Urinary bladder (tissue), 4 donors: Measurements from ENCODE around the gene ZRANB3. TPM values are rescaled to one million over a fixed set of nuclear protein-coding genes. Genes with fewer than 3 reads are reported as not detected.
A peak's percentile ranks its signal among the peaks of the same experiment; 100 is the strongest.
"Not testable (repeated sequence)": the region's sequence is repeated elsewhere in the genome, so short reads cannot be mapped to it uniquely, and the experiment has no call there.

Source experiments
- DNase-seq: peaks from one replicate; pipeline ENCODE4 v3.0.0-alpha.2; 2015; ENCODE audit errors: extremely low spot score
- H3K27ac ChIP-seq: one replicate; pipeline ENCODE4 v1.5.1; 2013; ENCODE audit warnings: low read depth, mild to moderate bottlenecking, moderate library complexity
- H3K36me3 ChIP-seq: one replicate; pipeline ENCODE4 v1.6.1; 2013; ENCODE audit warnings: mild to moderate bottlenecking, moderate library complexity; ENCODE audit not compliant: insufficient read depth
- H3K4me1 ChIP-seq: one replicate; pipeline ENCODE4 v1.6.1; 2013; ENCODE audit warnings: mild to moderate bottlenecking, moderate library complexity; ENCODE audit not compliant: insufficient read depth
- H3K4me3 ChIP-seq: one replicate; pipeline ENCODE4 v1.5.1; 2013; ENCODE audit warnings: low read depth, low read length
- WGBS: extraction: QIAGEN DNeasy Blood & Tissue Kit; methylation state at CpG from one replicate; pipeline ENCODE4 v1.1.7; 2013; 5-methylcytosine and 5-hydroxymethylcytosine counted together
- polyA plus RNA-seq: library from polyadenylated mRNA; stranded (reverse); fragments of 200-250 nt; gene quantifications from one replicate; pipeline ENCODE4 v1.2.3, GENCODE V29; 2013
- total RNA-seq: library from RNA; depleted of rRNA; stranded (reverse); fragments of >200 nt; gene quantifications from one replicate; pipeline ENCODE4 v1.2.3, GENCODE V29; 2014
- donor health status: healthy with polysubstance abuse.
- donor health status: healthy.

ZRANB3 gene
- total and polyA plus RNA-seq, 2 donors = 2.2 to 17.4 TPM

DNA sequence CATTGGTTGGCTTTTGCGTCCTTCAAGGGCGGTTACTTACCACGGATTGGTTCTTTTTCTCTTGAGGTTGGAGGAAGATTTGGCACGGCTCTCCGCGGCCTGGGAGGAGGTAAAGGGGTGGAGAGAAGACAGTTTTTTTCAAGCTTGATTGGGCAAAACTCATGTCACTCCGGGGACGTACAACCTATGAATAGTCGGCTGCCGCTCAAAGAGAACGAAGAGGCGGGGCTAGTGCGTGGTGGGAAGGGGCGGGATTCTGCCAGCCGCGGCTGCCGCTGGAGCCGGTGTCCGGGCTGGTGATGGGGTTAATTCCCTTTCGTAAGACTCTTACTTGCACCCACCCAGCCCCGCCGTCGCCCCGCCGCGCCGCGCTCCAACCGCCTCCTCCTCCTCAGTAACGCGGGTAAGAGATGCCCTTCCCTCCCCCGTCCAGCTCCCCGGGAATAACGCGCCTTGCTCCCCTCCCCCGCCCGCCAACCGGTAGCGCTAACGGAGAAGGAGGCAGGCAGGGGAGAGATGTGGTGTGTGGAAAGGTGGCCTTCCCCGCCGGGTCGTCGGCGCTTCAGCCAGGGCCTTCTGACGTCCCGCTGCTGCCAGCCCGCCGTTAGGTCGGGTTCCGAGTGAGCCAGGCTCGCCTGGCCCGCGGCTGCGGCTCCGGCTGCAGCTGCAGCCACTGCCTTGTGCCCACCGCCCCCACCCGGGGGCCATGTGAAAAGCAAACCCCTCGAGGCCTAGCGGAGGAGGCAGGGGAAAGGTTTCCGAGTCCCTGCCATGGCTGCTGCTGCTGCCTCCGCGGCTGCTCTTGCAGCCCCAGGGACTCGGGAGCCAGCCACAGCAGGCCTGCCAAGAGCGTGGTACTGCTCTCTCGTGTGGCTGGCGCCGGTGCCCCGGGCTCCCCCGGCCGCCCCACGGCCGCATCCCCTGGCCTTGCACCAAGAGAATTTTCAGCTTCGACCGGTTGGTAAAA lies 496 bp upstream of the ZRANB3 start, which contains the start of gene R3HDM1:
Gene R3HDM1 (plus strand): TSS at position 254 of the 967 bp plus-strand sequence. CDS start 73,362 bp downstream, outside the sequence.
- Histone ChIP-seq H3K4me3 (peak within 1 kb of the TSS; percentile 73), H3K4me1 (no peaks in the 10 kb centered on the region), H3K36me3 (no peaks in the 10 kb centered on the region), H3K27ac (peak within 1 kb of the TSS; percentile 82)
- DNase-seq = peak; percentile 100
- WGBS = under 1% methylated on average over 73 of the region's 75 CpGs

GRCh38 chr2:135528006-135528405 lies 3.0 kb downstream of the ZRANB3 start:
- Histone ChIP-seq H3K4me1 (no peaks in the 10 kb centered on the region), H3K36me3 (no peaks in the 10 kb centered on the region), H3K27ac (no peak overlapping the region), H3K4me3 (no peak overlapping the region)
- no peak for DNase-seq
- 92% methylated on average over 3 of the region's 3 CpGs for WGBS

DNA sequence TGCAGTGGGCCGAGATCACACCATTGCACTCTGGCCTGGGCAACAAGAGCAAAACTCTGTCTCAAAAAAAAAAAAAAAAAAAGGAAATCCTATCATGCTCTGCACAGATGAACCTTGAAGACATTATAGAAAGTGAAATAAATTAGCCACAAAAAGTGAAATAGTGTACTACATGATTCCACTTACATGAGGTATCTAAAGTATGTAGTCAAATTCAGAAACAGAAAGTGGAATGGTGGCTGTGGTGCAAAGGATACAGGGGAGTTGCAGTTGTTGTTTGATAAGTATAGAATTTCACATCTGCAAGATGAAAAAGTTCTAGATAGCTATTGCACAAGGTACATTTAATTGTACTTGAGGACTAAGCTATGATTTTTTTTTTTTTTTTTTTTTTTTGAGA lies 5.2 kb downstream of the ZRANB3 start:
- no peaks in the 10 kb centered on the region for H3K36me3 ChIP-seq
- 98% methylated on average over 1 of the region's 1 CpG for WGBS
- no peaks in the 10 kb centered on the region for H3K4me1 ChIP-seq
- DNase-seq = no peak
- H3K4me3 ChIP-seq = no peak overlapping the region
- H3K27ac ChIP-seq = no peak overlapping the region

DNA sequence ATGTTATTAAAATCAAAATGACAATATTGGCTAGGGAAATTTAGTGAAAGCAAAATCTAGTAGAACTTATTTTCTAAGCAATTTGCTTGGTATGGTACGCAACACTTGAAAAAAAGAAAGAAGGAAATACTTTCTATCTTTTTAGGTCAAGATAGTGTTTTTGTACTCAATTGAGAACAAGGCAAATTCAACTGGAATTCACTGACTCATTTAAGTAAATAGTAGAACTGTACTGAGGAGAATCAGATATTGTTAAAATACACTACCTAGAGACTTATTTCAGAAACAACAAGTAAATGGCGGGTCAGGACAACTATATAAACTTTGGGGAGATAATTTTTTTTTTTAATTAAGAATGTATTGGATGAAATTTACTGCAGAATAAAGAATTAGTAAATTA lies 18.9 kb downstream of the ZRANB3 start:
- no peak overlapping the region for H3K4me3 ChIP-seq
- no peak overlapping the region for H3K27ac ChIP-seq
- no peaks in the 10 kb centered on the region for H3K4me1 ChIP-seq
- no peak for DNase-seq
- no peaks in the 10 kb centered on the region for H3K36me3 ChIP-seq
- WGBS = 97% methylated on average over 2 of the region's 2 CpGs

DNA sequence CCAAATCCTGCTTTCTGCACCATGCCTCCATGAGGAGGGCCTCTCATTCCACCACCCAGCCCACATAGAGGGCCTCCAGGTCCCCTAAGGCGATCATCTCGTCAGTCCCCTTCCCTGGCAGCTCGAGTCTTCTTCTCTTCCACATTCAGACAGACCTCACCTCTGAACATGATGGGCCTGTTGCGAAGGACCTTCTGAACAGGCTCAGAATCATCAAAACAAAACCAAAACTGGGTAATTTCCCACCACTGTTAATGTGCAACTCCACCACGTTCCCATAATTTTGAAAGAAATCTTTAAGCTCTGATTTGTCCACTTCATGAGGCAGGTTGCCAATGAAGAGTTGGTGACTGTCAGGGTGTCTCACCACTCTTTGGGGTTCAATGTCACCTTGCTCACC lies 20.4 kb downstream of the ZRANB3 start:
- Histone ChIP-seq H3K4me3 (no peak overlapping the region), H3K27ac (no peak overlapping the region), H3K4me1 (no peaks in the 10 kb centered on the region), H3K36me3 (no peaks in the 10 kb centered on the region)
- no peak for DNase-seq
- WGBS = 96% methylated on average over 5 of the region's 5 CpGs

DNA sequence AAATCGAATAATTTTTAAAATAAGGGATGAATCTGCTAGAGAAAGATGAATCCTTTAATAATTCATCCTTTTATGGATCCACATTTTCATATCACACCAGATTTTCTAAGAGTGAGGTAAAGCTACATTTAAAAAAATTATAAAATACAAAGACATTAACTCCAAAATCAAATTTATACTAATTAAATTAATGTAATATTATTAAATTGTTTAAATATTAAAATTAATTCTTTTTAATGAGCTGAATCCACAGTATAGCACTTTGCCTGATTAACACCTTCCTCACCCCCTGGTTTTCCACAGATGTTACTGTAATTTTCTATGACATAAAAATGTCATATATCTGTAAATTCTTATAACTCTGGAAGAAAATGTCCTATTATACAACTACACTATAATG lies 26.2 kb downstream of the ZRANB3 start:
- H3K4me3 ChIP-seq = no peak overlapping the region
- 89% methylated on average over 1 of the region's 1 CpG for WGBS
- no peak for DNase-seq
- H3K27ac ChIP-seq = no peak overlapping the region
- no peaks in the 10 kb centered on the region for H3K36me3 ChIP-seq
- H3K4me1 ChIP-seq = no peaks in the 10 kb centered on the region

DNA sequence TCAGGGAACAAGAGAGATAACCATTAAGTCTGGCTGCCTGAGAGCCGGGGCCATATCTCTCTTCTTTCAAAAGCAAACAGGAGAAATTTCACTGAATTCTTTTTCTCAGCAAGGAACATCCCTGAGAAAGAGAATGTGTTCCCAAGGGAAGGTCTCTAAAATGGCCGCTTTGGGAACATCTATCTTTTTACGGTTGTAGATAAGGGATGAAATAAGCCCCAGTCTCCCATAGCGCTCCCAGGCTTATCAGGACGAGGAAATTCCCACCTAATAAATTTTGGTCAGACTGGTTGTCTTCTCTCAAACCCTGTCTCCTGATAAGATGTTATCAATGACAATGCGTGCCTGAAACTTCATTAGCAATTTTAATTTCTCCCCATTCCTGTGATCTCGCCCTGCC lies 32.4 kb downstream of the ZRANB3 start:
- not testable (repeated sequence) for H3K27ac ChIP-seq, DNase-seq, H3K36me3 ChIP-seq, H3K4me3 ChIP-seq, H3K4me1 ChIP-seq
- WGBS = 94% methylated on average over 7 of the region's 7 CpGs

GRCh38 chr2:135494917-135495316 lies 36.1 kb downstream of the ZRANB3 start:
- no peaks in the 10 kb centered on the region for H3K4me1 ChIP-seq
- WGBS = 96% methylated on average over 2 of the region's 2 CpGs
- no peak for DNase-seq
- H3K36me3 ChIP-seq = peaks cover 3% of the 10 kb centered on the region
- no peak overlapping the region for H3K27ac ChIP-seq
- no peak overlapping the region for H3K4me3 ChIP-seq

GRCh38 chr2:135494503-135494902 lies 36.5 kb downstream of the ZRANB3 start:
- H3K4me3 ChIP-seq = no peak overlapping the region
- WGBS = 87% methylated on average over 1 of the region's 1 CpG
- H3K4me1 ChIP-seq = no peaks in the 10 kb centered on the region
- H3K27ac ChIP-seq = no peak overlapping the region
- H3K36me3 ChIP-seq = peaks cover 3% of the 10 kb centered on the region
- DNase-seq = no peak

DNA sequence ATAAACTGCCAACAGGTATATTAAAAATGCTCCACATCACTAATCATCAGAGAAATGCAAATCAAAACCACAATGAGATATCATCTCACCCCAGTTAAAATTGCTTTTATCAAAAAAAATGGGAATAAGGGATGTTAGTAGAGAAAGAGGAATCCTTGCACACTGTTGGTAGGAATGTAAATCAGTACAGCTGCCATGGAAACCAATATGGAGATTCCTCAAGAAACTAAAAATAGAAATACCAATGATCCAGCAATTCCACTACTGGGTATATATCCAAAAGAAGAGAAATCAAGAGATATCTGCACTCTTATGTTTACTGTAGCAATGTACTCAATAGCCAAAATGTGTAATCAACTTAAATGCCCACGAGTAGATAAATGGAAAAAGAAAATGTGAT lies 40.6 kb downstream of the ZRANB3 start:
- H3K36me3 ChIP-seq = peaks cover 3% of the 10 kb centered on the region
- H3K4me3 ChIP-seq = no peak overlapping the region
- H3K4me1 ChIP-seq = no peaks in the 10 kb centered on the region
- DNase-seq = no peak
- no peak overlapping the region for H3K27ac ChIP-seq
- 91% methylated on average over 1 of the region's 1 CpG for WGBS

GRCh38 chr2:135485441-135485840 lies 45.6 kb downstream of the ZRANB3 start:
- WGBS = 91% methylated on average over 4 of the region's 4 CpGs

GRCh38 chr2:135475128-135475527 lies 55.9 kb downstream of the ZRANB3 start:
- no peaks in the 10 kb centered on the region for H3K4me1 ChIP-seq
- H3K27ac ChIP-seq = no peak overlapping the region
- no peak for DNase-seq
- H3K36me3 ChIP-seq = no peaks in the 10 kb centered on the region
- H3K4me3 ChIP-seq = no peak overlapping the region

More at GRCh38 chr2:135485441-135485840, 45.6 kb downstream of the ZRANB3 start:
- DNase-seq = no peak
- Histone ChIP-seq H3K27ac (no peak overlapping the region), H3K4me3 (no peak overlapping the region), H3K36me3 (no peaks in the 10 kb centered on the region), H3K4me1 (no peaks in the 10 kb centered on the region)

DNA sequence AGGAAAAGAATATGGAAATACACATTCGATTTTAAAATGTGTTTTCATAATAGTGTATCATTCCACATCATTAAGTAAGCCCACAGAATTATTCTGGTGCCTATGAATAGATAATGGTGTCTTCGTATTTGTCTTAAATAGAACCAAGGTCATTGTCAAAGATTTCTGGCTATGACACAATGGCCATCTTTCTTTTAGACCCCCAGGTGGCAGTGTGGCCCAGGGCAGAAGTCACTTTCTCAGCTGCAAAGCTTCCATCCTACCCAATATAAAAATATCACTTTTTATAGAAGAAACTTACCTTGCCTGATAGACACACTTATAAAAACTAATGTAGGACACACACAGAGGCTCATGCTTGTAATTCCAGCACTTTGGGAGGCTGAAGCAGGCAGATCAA lies 57.5 kb downstream of the ZRANB3 start:
- DNase-seq = no peak
- H3K4me1 ChIP-seq = no peaks in the 10 kb centered on the region
- 82% methylated on average over 2 of the region's 2 CpGs for WGBS
- no peak overlapping the region for H3K4me3 ChIP-seq
- H3K36me3 ChIP-seq = no peaks in the 10 kb centered on the region
- no peak overlapping the region for H3K27ac ChIP-seq

- Histone ChIP-seq H3K36me3 (peaks cover 3% of the 10 kb centered on the region), H3K27ac (no peak overlapping the region)
Measured at GRCh38 chr2:135471106-135471505, 59.9 kb downstream of the ZRANB3 start.

More at GRCh38 chr2:135471106-135471505, 59.9 kb downstream of the ZRANB3 start:
- no peak for DNase-seq
- H3K4me3 ChIP-seq = no peak overlapping the region
- H3K4me1 ChIP-seq = no peaks in the 10 kb centered on the region
